Activated CD4-positive, CD25-positive, alpha-beta regulatory T cell treated with anti-CD3 and anti-CD28 coated beads, Interleukin-2, amount 50 U/mL, for 16 hours (primary cell): ENCODE measurements around the gene NSG1.
"Not testable (repeated sequence)": the region's sequence is repeated elsewhere in the genome, so short reads cannot be mapped to it uniquely, and the experiment has no call there.

Experiments
- DNase-seq: peaks from one replicate; pipeline ENCODE4 v3.0.0-alpha.2; 2020; ENCODE audit warnings: low read depth, low spot score

NSG1 gene

DNA sequence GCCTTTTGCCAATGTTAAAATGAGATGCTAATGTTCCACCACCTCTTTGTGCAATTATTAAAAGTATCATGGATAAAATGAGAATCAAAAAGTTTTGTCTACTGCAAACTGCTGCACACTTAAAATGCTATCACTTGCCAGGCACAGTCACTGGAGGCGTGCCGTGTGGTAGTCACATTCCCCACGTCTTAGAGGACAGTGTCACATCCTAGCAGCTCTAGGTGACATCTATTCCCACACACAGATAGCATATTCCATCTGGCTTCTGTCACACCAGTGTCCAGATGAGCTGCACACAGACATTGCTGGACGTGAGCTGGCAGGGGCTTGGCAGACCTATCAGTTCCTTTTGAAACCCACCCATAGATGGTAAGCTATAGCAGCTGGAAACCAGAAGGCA lies 47.0 kb downstream of the NSG1 start:
- no peak for DNase-seq

DNA sequence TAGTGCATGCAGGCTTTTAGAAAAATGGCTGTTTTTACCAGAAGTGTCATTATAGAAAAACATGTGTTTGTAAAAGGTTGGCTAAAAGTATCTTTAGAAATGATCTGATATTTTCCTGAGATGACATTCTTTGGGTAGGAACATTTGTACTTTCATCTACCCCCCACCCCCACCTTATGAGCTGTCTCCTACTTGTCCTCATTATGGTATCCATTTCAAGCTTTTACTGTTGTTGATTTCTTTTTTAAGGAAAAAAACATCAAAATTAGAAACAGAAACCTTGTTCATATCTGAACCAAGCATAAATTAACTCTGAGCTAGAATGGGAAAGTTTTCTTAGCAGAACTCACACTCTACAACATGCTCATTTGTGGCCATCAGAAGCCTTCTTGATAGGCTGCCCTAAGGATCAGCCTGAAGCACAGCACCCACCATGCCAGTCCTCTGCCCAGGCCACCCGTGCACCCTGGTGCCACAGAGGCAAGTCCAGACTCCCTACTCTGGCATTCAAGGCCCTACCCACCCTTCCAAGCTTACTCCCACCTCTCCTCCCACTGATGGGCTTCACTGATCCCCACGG lies 49.4 kb downstream of the NSG1 start:
- no peak for DNase-seq

DNA sequence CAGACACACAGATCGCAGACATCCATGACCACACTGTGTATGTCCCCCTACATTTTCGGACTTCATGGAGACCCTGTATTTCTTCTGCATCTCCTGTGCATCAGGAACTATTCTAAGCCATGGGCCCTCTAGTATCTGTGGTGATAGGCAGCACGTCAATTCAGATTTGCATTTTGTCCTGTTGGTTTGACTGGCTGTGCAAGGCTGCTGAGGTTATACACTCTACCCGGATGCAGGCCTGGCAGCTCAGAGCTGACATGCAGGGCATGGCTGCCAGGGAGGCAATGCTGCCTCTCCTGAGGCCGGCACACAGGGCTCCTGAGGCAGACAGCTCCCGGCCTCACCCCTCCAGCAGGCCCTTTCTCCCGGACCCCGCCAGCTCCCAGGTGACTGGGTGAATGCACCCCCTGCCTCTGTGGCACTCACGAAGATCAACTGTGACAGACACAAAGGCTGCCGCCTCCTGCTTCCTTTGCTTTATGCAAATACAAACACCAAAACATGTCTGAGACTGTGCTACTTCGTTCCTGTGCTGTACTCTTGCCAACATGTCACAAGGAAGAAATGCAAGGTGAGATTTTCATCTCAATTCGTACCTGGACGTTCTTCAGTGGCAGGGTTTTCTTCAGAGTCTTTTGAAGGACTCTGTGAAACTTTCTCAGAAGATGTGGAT lies 51.0 kb downstream of the NSG1 start:
- DNase-seq, result no peak

DNA sequence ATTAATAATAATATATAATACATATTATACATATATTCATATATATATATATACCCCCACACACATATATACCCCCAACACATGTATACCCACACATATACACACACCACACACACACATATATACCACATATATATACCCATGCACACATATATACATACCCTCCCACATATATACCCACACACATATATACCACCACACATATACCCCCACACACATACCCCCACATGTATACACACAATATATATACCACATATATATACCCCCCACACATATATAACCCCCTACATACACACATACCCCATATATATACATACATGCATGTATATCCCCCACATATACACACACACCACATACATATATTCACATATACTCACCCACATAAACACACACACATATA lies 52.0 kb downstream of the NSG1 start:
- no peak for DNase-seq

DNA sequence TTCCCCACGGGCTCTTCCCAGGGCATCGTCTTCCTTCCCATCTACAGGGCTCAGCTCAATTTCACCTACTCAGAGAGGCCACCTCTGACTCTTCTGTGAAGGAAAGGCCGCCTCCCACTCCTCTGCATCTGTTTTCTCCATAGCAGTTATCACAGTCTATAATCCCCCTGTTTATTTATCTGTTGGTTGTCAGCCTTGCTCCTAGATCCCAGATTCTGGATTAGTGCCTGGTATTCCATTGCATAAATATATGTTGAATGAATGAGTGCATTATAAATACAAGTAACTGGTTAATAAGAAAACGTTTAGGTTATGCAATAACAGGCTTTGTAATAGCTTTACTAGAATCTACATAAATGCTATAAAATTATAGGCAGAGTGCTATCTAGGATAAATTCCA lies 52.9 kb downstream of the NSG1 start:
- DNase-seq, result no peak

DNA sequence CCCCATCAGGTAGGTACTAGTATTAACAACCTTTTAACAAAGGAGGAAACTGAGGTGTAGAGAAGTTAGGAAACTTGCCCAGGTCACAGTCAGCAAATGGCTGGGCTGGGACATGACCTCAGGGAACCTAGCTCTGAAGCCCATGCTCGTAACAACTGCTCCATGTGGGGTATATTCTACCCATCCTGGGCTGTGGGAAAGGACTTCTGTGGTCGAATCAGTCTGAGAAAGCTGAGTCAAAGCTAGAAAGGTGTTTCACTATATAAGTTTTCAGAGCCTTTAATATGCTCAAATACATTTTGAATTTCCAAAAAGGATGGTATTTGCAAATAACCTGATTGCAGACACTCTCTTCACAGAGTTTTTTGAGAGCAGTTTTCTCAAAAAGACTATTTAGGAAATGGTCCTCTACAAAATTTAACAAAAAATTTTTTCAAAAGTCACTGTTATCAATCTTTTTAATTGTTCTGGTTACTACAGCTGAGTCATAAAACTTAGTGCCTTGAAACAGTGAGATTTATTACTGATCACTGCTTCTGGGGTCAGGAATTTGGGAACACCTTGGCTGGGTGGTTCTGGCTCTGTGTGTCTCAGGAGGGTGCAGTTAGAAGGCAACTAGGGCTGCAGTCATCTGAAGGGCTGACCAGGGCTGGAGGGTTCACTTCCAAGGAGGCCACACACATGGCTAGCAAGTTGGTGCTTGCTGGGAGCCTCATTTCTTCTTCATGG lies 53.6 kb downstream of the NSG1 start:
- DNase-seq, result no peak

DNA sequence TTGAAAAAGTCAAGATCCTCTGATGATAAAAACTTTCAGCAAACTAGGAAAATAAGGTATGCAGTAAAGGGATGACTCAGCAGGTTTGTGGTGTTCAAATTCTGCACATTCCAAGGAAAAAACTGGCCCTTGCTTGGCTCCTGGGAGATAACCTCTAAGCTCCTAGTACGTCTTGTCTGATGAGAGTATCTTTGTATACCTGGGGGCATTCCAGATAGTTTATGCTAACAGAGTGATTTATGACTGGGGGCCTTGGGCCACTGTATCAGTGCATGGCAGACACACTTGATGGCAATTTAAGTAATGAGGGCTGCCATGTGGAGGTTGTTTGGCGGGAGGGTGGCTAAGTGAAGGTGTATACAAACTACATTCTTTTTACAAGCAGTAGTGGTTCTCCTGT lies 56.9 kb downstream of the NSG1 start:
- no peak for DNase-seq

DNA sequence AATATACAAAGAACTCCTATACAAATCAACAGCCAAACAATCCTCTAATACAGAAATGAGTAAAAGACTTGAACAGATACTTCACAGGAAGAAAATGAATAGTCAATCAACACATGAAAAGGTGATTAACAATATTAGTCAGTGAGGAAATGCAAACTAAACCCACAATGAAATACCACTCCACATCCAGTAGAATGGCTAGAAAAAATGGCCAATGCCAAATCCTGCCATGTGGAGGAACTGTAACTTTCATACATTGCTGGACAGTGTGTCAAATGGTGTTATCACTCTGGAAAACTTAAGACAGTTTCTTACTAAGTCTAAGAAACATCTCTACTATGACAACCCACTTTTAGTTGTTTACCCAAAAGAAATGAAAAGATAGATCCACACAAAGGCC lies 59.5 kb downstream of the NSG1 start:
- no peak for DNase-seq

DNA sequence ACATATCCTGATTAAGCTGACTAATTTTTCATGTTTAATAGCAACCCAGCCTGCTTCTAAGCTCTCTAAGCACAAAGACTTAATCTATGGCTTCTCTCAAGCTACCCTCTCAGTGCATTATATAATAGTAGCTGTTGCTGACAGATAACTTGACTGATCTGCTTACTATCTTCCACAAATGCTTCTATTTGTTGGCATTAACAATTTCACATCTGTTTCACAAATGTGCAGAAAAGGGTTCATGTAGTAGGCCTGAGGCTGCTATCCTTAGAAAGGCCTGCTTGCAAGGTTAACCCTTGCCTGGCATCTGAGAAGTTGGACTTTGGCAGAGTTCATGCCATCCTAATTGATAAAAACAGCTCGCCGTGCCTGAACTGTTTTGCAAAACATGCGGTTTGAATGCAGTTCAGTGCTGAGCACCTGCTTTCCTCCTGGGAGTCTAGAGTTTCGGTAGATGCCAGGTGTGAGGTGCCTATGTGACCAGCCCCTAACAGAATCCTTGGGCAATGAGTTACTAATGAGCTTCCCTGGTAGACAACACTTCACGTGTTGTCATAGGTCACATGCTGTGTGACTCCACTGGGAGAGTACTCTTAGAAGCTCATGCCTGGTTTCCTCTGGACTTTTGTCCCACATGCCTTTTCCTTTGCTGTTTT lies 68.4 kb downstream of the NSG1 start:
- DNase-seq, result no peak

DNA sequence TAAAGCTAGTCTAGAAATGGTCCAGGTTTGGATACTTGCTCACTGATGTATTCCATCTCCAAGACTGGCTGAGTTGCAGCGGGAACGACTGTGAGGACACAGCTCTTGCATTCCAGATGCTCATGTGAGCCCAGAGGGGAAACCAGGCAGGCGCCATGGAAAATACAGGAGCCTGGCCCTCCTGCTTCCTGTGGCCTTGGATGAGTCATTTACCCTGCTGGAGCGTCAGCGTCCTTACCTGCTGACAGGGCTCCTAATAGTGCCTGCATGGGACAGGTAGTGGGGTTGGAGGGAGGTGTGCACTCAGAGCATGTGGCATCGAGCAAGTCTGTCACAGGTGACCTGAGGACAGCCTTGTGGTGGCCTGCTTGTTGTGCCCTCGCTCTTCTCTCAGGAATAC lies 69.4 kb downstream of the NSG1 start:
- DNase-seq, result no peak

DNA sequence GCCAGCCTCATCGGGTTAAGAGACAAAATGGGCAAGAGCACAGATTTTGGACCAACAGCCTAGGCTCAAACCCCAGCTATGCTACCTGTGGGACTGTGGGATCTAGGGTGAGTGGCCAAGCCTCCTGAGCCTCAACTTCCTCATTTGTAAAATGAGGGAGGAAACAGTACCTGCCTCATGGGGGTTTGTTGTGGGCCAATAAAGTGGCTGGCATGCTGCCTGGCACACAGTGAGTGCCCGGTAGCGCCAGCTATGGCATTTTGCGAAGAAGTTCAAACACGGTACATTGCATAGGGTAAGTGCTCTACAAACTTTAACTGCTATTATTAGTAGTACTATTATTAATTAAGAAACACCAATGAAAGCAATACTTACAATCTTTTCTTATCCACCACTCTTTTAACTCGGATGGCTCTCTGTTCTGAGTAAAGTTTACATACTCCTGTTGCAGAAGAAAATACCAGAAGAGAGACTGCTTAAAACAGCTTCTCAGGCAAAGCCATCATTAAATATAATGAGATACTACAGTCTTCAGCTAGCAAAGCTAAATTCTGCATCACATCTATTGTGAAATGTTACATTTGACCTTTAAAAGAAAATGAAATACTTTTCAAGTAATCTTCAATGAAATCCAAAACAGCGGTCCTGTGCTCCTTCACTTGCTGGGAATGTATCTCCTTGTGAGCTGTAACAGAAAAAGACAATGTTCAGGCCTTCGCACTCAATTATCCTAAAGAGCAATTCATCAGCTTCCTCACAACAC lies 70.1 kb downstream of the NSG1 start:
- DNase-seq, result no peak

DNA sequence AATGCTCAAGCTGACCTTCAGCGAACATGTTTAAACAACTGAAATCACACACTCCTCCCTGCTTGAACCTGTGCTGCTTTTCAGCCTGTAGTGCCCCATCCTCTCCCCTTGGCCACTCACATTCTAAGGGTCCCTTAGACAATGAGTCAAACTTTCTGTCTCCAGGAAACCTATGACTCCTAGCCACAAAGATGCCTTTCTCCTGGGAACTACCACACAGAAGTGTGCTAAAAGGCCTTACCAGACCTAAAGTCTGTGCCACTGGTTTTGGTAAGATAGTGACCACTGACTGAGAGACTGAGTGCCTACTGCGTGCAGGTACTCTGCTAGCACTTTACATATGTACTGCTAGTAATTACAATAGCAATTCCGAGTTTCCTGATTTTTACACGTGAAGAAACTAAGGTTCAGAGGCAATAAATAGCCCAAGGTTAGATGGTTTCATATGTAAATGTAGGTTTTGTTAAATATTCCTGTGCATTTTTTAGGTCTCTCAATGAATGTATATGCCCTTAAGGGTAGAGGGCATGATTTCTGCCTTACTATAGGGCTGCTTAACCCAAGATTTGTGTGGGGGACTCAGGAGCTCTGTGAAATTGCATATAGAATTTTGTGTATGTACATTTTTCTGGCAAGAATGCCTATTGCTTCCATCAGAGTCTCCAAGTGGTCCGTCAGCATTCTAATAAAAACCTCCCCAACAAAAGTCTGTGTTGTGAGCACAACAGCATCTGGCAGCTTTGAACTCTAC lies 71.1 kb downstream of the NSG1 start:
- no peak for DNase-seq

DNA sequence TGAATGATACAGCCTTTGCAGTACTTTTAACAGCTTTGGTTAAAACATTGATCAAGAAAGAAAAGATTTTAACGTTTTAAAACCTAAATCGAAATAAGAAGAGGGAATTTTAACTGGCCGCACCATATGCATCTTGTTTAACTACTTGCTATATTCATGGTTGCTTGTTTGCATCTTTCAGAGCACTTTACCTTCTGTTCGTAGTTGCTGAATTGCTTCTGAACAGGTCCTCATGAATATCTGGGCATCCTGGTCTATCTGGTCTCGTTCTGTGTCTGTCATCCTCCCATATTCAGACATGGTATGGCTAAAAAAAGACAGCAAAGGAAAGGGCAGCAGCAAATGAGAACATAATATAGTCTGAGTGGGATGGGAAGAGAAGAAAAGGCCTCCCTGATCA lies 72.3 kb downstream of the NSG1 start:
- DNase-seq, result no peak

DNA sequence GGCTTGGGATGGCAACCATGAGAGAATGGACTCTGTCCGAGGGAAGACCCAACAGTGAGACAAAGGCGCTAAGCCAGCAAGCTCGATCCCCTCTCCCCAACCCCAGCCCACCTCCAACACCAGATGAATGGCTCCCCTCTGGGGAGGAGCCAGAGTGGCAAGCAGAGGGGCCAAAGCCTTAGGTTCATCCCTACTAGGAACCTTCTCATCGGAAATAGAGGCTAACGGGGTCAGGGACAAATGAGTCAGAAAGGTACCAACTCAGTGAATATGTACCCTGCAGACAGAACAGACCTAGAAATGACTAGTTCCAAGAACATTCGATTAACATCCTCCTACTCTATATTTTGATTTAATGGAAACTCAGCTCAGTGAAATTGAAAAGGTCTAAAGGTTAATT lies 73.9 kb downstream of the NSG1 start:
- no peak for DNase-seq

DNA sequence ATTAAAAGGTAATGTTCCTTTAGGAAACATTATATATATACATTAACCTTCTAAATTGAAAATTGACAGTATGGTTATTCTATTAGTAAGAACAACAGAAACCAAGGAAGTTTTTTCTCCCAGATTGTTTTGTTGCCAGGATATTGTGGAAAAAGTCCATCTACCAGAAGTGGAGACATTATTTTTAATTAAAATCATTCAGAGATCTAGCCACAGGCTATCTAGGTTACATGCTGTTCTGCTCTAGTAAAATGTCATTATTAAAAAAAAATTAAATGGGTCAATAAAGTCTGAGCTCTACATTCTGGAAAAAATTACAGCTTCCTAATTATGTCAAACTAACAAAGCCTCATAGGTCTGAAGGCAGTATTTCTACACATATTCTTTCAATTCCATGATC lies 74.3 kb downstream of the NSG1 start:
- DNase-seq, result no peak

DNA sequence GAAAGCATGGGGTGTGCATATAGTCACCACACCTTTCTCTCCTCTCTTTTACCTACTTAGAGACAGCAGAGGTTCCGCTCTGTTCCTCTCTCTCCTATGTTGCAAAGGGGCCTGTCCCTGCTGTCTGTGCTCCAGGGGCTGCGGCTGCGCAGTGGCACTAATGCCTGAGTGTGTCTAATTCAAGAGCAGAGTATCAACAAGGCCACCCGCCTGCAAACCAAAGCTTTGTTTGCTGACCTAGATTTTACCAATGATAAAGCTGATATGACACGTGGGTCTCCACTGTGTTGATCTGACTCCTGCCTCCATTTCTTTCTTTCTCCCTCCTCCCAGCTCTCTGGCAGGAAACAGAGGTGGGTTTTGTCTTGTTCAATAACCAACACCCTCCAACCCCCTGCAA lies 74.9 kb downstream of the NSG1 start:
- no peak for DNase-seq

DNA sequence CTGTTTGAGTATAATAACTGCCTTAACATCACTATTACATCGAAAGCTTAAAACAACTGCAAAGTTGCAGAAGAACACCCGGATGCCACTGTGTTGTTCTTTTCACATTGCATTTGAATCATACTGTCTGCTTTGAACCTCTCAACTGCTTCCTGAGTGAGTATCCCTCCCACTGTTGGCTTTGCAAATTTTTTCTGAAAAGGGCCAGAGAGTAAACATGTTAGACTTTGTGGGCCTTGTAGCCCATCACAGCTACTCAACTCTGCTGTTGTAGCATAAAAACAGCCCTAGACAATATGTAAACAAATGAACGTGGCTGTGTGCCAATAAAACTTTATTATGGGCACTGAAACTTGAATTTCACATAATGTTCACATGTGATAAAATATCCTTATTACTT lies 76.1 kb downstream of the NSG1 start:
- no peak for DNase-seq

DNA sequence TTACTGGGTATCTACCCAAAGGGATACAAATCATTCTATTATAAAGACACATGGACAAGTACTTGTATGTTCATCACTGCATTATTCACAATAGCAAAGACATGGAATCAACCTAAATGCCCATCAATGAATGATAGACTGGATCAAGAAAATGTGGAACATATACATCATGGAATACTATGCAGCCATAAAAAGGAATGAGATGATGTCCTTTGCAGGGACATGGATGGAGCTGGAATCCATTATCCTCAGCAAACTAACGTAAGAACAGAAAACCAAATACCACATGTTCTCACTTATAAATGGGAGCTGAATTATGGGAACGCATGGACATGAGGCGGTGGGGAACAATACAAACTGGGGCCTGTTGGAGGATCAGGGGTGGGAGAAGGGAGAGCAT lies 78.3 kb downstream of the NSG1 start:
- DNase-seq, result not testable (repeated sequence)
